HUES48 (cell line): Measurements from ENCODE around the gene MRAP.

Experiments
- H3K27ac ChIP-seq: one replicate; pipeline ENCODE4 v1.7.0; 2013; ENCODE audit warnings: low read depth, low read length, inconsistent platforms
- H3K27me3 ChIP-seq: 2 replicates; pipeline ENCODE4 v1.6.1; 2013; ENCODE audit warnings: mild to moderate bottlenecking, low read length; ENCODE audit not compliant: control insufficient read depth, insufficient read depth
- H3K36me3 ChIP-seq: 2 replicates; pipeline ENCODE4 v1.6.1; 2013; ENCODE audit warnings: low read length; ENCODE audit not compliant: control insufficient read depth, insufficient read depth
- H3K4me1 ChIP-seq: 2 replicates; pipeline ENCODE4 v1.6.1; 2013; ENCODE audit warnings: mild to moderate bottlenecking, low read length; ENCODE audit not compliant: control insufficient read depth, insufficient read depth
- H3K4me3 ChIP-seq: 2 replicates; pipeline ENCODE4 v1.5.1; 2013; ENCODE audit warnings: mild to moderate bottlenecking, low read depth, low read length
- H3K9ac ChIP-seq: 2 replicates; pipeline ENCODE4 v1.6.1; 2013; ENCODE audit warnings: mild to moderate bottlenecking, low read depth, low read length, moderate library complexity
- H3K9me3 ChIP-seq: 2 replicates; pipeline ENCODE4 v1.6.1; 2013; ENCODE audit warnings: low read length; ENCODE audit not compliant: control insufficient read depth, insufficient read depth

MRAP gene

DNA sequence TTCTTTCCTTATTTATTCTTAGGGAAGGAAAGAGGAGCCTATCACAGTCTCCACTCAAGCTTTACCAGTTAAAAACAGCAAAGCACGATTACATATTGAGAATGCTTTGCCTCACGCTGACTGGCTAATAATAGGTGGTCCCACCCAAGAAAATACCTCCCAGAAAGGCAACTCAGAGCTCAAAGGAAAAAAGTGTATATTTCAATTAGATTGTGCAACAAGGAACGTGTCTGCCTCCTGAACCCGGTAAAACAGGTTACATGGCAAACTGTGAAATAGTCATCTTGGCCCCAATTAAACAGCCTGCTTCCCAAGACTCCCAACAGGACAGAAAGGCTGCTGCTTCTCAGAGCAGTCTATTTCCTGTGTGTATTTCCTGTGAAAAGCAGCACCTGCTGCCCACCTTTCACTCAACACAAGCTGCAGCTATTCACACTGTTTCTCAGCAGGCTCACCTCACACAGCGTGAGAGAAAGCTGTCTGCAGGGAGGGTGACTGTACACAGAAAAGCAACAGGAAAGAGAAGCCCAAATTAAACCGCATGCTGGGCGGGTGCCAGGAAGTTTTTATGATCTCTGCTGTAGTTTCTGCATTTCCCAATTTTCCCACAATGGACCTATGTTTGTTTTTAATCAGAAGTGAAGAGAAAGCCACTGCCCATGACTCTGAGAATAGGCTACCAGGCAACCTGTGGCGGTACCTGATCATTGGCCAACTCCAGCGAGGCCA, 50.1 kb downstream of the MRAP start:
- H3K9me3 ChIP-seq, result no peaks in the 10 kb centered on the region
- H3K9ac ChIP-seq, result no peak overlapping the region
- H3K27me3 ChIP-seq, result no peaks in the 10 kb centered on the region
- no peak overlapping the region for H3K27ac ChIP-seq
- H3K36me3 ChIP-seq, result peaks cover 100% of the 10 kb centered on the region
- no peaks in the 10 kb centered on the region for H3K4me1 ChIP-seq
- no peak overlapping the region for H3K4me3 ChIP-seq

- H3K4me3 ChIP-seq, result no peak overlapping the region
- H3K4me1 ChIP-seq, result no peaks in the 10 kb centered on the region
- H3K36me3 ChIP-seq, result peaks cover 100% of the 10 kb centered on the region
- no peak overlapping the region for H3K27ac ChIP-seq
- H3K9ac ChIP-seq, result no peak overlapping the region
- no peaks in the 10 kb centered on the region for H3K9me3 ChIP-seq
- H3K27me3 ChIP-seq, result no peaks in the 10 kb centered on the region
Measured at GRCh38 chr21:32349333-32349944, 50.8 kb downstream of the MRAP start.

- H3K9ac ChIP-seq, result no peak overlapping the region
- H3K4me3 ChIP-seq, result no peak overlapping the region
- no peak overlapping the region for H3K27ac ChIP-seq
- no peaks in the 10 kb centered on the region for H3K4me1 ChIP-seq
- peaks cover 100% of the 10 kb centered on the region for H3K36me3 ChIP-seq
- no peaks in the 10 kb centered on the region for H3K27me3 ChIP-seq
- no peaks in the 10 kb centered on the region for H3K9me3 ChIP-seq
Measured at GRCh38 chr21:32350211-32350980, 51.7 kb downstream of the MRAP start.

- H3K36me3 ChIP-seq, result peaks cover 100% of the 10 kb centered on the region
- no peak overlapping the region for H3K9ac ChIP-seq
- H3K27ac ChIP-seq, result no peak overlapping the region
- no peaks in the 10 kb centered on the region for H3K9me3 ChIP-seq
- H3K4me3 ChIP-seq, result no peak overlapping the region
- no peaks in the 10 kb centered on the region for H3K27me3 ChIP-seq
- H3K4me1 ChIP-seq, result no peaks in the 10 kb centered on the region
Measured at GRCh38 chr21:32350981-32351380, 52.3 kb downstream of the MRAP start.

DNA sequence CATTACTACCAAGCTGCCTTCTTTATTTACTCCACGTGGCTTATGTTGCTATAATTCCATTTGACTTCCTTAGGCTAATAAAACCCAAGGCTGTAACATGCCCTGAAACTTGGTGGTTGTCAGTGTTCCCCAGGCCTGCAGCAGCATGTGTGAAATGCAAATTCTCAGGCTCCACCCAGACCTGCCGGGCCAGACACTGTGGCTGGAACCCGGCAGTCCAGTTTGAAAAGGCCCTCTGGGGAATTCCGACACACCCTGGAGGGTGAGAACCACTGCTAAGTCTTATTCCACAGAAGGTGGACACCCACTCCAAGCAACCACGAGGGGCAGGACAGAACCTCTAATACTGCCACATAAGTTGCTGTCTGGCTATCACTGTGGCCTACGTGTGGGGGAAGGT, 52.8 kb downstream of the MRAP start:
- no peaks in the 10 kb centered on the region for H3K27me3 ChIP-seq
- H3K9me3 ChIP-seq, result no peaks in the 10 kb centered on the region
- no peak overlapping the region for H3K4me3 ChIP-seq
- H3K4me1 ChIP-seq, result no peaks in the 10 kb centered on the region
- H3K9ac ChIP-seq, result no peak overlapping the region
- peaks cover 100% of the 10 kb centered on the region for H3K36me3 ChIP-seq
- H3K27ac ChIP-seq, result no peak overlapping the region

DNA sequence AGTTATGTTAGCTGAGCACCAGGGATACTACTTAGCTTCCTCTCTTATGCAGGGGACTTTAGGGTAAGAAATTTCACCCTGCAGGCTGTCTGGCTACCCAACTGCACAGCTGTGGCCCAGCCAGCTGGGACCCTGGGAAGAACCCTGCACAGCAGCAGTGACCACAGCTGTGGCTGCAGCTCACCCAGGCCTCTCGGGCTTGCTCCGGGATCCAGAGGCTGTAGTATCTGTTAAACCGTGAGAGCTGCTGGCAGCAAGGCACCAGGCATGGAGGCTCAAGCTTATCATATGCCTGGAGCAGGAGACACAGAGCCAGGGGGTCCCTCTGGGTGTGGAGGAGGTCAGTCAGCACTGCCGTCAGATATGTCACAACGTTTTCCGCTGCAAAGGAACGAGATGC, 53.9 kb downstream of the MRAP start:
- Histone ChIP-seq H3K9me3 (no peaks in the 10 kb centered on the region), H3K27me3 (no peaks in the 10 kb centered on the region), H3K27ac (no peak overlapping the region), H3K36me3 (peaks cover 100% of the 10 kb centered on the region), H3K4me3 (no peak overlapping the region), H3K9ac (no peak overlapping the region), H3K4me1 (no peaks in the 10 kb centered on the region)

DNA sequence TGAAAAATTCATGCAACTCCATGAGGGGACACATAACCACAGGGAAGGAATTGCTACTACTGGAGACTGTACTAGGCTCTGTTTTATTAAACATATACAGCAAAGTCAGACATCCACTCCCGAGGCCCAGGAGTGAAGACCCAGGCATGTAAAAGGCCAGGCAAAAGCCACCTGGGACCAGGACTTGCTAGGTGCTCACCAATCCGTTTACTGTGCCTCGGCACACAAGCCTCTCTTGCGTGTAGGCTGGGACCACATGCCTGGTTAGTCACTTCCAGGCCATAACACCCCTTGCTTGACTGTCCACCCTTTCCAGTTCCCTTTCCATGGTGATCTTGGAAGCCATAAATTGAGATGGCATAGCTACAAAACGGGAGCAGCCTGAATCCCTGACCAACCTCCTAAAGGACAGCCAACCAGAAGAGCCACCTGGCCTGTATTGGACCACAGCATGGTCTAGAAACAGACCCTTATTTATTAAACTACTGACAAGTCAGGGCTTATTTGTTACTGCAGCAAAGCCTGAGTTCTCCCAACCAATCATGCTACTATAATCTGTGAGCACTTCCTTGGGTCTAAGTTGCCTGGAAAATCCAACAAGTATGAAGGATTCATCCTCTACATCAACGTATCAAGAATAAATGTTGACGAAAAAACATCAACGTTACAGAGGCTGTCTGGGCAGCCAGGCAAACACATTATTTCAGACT, 54.5 kb downstream of the MRAP start:
- peaks cover 100% of the 10 kb centered on the region for H3K36me3 ChIP-seq

GRCh38 chr21:32356874-32357395, 58.3 kb downstream of the MRAP start:
- Histone ChIP-seq H3K36me3 (peaks cover 100% of the 10 kb centered on the region), H3K9ac (no peak overlapping the region), H3K27ac (no peak overlapping the region), H3K9me3 (no peaks in the 10 kb centered on the region), H3K4me3 (no peak overlapping the region), H3K4me1 (no peaks in the 10 kb centered on the region), H3K27me3 (no peaks in the 10 kb centered on the region)

More for the DNA sequence above, 54.5 kb downstream of the MRAP start:
- Histone ChIP-seq H3K27ac (no peak overlapping the region), H3K9me3 (no peaks in the 10 kb centered on the region), H3K4me3 (no peak overlapping the region), H3K9ac (no peak overlapping the region), H3K4me1 (no peaks in the 10 kb centered on the region), H3K27me3 (no peaks in the 10 kb centered on the region)

DNA sequence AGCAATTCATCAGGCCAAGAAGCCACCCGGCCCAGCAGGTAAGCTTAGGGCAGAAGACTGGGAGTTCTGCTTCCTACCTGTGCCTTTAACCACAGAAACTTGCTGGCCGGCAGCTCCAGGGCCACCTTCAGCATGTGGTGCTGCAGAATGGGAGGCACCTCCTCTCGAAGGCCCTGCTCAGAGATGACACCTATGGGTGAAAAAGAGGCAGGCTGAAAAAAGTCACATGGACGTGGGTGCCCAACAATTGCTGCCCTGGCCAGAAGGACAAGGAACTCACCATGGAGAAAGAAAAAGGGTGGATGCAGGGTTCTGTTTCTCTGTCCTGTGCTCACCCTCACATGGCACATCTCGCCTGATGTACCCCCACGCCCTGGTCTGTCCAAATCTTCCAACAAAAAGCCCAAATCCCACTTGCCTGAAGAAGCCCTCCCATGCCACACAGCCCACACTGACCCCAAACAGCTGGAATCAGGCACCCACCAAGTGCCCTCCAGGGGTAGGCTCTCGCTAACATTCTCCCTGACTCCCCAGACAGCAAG, 61.1 kb downstream of the MRAP start:
- Histone ChIP-seq H3K4me3 (no peak overlapping the region), H3K9ac (no peak overlapping the region), H3K4me1 (no peaks in the 10 kb centered on the region), H3K9me3 (no peaks in the 10 kb centered on the region), H3K36me3 (peaks cover 100% of the 10 kb centered on the region), H3K27me3 (no peaks in the 10 kb centered on the region), H3K27ac (no peak overlapping the region)

DNA sequence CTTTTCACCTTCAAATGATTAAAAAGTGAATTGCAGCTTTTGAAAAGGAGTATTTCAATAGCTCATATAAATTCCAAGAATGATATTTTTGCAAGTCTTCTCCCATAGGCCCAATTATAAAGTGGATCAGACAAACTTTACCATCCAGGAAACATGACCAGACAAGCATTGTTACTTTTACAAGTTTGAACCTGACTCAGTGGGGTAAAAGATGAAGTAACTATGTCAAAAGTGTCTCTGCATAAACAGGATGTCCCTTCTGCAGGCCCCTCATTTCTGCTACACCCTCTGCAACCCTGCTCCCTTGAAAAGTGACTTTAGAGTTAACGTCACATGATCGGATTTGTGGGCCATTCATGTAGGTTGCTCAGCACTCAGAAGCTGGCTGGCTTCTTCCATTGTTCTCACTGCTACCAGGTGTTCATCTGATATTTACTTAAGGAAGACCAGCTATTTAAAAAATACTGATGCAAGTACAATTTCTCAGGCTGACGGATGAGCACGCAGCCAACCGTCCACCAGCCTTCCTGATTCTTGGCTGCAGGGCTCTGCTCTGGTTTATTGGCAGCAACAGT, 61.8 kb downstream of the MRAP start:
- H3K36me3 ChIP-seq, result peaks cover 98% of the 10 kb centered on the region
- H3K4me3 ChIP-seq, result no peak overlapping the region
- no peak overlapping the region for H3K9ac ChIP-seq
- no peaks in the 10 kb centered on the region for H3K27me3 ChIP-seq
- no peak overlapping the region for H3K27ac ChIP-seq
- H3K4me1 ChIP-seq, result no peaks in the 10 kb centered on the region
- H3K9me3 ChIP-seq, result no peaks in the 10 kb centered on the region
